ENCODE data around the gene RHBDL1. TPM values are rescaled to one million over a fixed set of nuclear protein-coding genes. Genes with fewer than 3 reads are reported as not detected.

Gene RHBDL1
- total RNA-seq, 1 donor from 2014 or later = 2.3 TPM

DNA sequence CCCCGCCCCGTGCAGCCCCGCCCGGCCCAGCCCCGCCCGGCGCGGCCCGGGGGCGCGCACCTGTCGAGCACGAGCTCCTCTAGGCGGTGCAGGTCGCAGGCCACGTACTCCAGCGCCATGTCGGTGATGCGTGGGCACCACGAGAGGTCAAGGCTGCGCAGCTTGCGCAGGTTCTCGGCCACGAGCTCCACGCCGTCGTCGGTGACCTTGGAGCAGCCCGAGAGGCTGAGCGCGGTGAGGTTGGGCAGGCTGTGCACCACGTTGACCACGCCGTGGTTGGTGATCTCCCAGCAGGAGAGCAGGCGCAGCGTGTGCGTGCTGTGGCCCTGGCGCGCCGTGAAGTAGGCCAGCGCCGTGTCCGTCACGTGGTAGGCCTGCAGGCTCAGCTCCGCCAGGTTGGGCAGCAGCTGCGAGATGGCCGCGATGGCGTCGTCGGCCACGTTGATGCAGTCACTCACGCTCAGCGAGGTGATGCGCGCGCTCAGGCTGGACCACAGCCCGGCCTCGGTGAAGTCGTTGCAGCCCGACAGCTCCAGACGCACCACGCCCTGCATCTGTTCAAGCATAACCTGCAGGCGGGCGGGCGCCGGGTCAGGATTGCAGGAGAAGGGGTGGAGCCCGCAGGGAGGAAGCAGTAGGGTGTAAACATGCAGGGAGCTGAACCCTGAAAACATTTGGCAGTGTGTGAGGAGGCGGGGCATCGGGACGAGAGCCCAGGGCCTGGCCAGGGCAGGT is 20.1 kb downstream of the RHBDL1 start:
- H3K27me3 ChIP-seq (ENCODE audit: low read depth) = peaks cover 95% of the 10 kb centered on the region
- no peaks in the 10 kb centered on the region for H3K9me3 ChIP-seq (replicated peaks)
- H3K27ac ChIP-seq (replicated peaks) = no peak overlapping the region
- DNase-seq = no peak
- peaks cover 32% of the 10 kb centered on the region for H3K4me1 ChIP-seq
- intact Hi-C loops (cut with micrococcal nuclease) = no loop called here
- no peaks in the 10 kb centered on the region for H3K36me3 ChIP-seq
- peak overlapping the region; percentile 40 for H3K4me3 ChIP-seq
- TF ChIP-seq, protein P1, sequence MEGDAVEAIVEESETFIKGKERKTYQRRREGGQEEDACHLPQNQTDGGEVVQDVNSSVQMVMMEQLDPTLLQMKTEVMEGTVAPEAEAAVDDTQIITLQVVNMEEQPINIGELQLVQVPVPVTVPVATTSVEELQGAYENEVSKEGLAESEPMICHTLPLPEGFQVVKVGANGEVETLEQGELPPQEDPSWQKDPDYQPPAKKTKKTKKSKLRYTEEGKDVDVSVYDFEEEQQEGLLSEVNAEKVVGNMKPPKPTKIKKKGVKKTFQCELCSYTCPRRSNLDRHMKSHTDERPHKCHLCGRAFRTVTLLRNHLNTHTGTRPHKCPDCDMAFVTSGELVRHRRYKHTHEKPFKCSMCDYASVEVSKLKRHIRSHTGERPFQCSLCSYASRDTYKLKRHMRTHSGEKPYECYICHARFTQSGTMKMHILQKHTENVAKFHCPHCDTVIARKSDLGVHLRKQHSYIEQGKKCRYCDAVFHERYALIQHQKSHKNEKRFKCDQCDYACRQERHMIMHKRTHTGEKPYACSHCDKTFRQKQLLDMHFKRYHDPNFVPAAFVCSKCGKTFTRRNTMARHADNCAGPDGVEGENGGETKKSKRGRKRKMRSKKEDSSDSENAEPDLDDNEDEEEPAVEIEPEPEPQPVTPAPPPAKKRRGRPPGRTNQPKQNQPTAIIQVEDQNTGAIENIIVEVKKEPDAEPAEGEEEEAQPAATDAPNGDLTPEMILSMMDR (IDR thresholded peaks at IDR 0.05; ENCODE audit: borderline replicate concordance) = no peak

DNA sequence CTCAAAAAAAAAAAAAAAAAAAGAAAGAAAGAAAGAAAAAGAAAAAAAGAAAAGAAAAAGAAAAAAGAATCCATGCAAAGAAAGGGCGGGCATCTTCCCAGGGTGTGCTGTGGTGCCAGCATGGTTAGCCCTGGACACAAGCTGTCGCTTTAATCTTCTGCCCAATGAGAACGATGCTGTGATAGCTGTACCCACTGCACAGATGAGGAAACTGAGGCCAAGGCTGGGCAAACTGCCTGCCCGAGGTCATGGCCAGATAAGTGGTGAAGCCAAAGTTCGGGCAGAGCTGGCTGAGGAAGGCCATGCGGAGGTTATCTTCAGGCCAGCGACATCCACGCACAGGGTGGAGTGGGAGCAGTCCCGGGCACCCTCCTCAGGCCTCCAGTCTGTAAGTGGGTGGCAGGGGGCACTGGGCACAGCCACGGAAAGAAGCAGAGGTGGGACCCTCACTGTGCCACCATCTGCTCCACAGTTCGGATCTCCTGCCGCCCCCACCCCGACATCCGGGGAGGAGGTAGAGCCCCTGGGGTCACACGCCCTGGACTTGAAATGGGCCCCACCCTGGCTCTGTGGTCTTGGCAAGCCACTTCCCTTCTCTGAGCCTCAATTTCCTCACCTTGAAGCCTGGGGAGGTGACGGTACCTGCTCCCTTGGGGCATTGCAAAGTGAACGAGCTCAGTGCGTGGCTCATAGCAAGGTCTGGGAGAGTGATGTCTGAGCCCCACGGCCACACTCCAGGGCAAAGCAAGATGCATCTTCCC is 23.6 kb downstream of the RHBDL1 start:
- Histone ChIP-seq H3K36me3 (no peaks in the 10 kb centered on the region), H3K4me1 (peaks cover 29% of the 10 kb centered on the region), H3K27ac (replicated peaks) (no peak overlapping the region), H3K4me3 (no peak overlapping the region), H3K9me3 (replicated peaks) (no peaks in the 10 kb centered on the region), H3K27me3 (ENCODE audit: low read depth) (peaks cover 100% of the 10 kb centered on the region)
- TF ChIP-seq, protein P1 (IDR thresholded peaks at IDR 0.05; ENCODE audit: borderline replicate concordance) = no peak
- intact Hi-C loops (cut with micrococcal nuclease) = no loop called here
- no peak for DNase-seq

DNA sequence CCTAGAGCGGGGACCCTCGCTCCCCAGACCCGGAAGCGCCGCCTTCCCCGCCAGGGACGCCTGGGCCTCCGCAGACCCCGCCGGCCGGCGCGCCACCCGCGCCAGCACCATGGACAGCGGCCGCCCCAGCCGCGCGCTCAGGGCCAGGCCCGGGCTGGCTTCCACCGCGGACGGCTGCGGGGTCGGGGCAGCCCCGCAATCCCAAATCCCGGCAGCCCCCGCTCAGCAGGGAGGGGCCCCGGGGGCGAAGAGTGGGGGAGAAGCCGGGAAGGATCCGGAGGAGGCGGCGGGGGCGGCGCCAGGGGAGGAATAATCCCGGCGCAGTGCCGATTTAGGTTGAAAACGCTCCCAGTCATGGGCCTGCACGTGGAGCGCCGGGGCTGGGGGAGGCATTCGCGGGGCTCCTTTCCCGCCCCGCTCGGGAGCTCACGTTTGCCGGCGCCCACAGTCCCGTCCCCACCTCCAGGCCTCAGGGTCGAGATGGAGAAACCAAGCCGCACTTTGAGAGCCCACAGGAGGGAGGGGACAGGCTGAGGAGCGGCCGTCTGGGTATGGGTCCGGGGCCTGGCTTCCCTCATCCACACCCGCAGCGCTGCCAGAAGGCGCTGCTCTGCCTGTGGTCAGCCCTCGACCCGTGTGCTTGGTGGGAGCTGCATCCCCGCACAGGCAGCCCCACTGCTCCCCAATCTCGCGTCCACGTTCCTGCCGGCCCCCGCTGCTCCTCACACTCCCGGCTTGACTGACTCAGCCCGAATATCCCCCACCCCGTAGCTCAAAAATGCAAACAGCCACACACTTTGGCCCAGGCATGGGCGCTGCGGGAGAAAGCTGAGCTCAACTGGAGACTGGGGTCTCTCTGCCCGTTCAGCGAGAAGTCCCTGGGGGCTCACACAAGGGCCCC is 25.5 kb downstream of the RHBDL1 start:
- TF ChIP-seq, protein P1 (IDR thresholded peaks at IDR 0.05; ENCODE audit: borderline replicate concordance) = no peak
- Histone ChIP-seq H3K4me1 (peaks cover 12% of the 10 kb centered on the region), H3K9me3 (replicated peaks) (no peaks in the 10 kb centered on the region), H3K36me3 (no peaks in the 10 kb centered on the region), H3K27ac (replicated peaks) (no peak overlapping the region), H3K27me3 (ENCODE audit: low read depth) (peaks cover 99% of the 10 kb centered on the region), H3K4me3 (no peak overlapping the region)
- intact Hi-C loops (cut with micrococcal nuclease) = no loop called here
- DNase-seq = no peak

DNA sequence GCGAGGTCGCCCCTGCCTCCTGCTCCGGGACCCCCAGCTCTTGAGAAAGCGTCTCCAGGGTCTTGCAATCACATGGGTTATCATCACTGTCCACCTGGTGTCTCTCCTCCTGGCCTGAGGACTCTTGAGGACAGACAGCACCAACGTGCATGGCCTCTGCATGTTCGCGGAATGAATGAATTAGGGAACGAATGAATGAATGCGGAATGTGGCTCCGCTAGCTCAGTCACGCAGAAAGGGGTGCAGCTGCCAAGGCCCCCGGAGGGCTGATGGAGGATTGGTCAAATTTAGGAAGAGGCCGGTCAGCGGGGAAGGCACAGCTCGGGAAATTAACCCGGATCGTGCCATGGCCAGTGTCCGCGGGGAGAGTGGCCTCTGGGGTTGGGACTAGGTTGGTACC is 26.9 kb downstream of the RHBDL1 start:
- peaks cover 99% of the 10 kb centered on the region for H3K27me3 ChIP-seq (ENCODE audit: low read depth)
- no peak for DNase-seq
- H3K36me3 ChIP-seq = no peaks in the 10 kb centered on the region
- peaks cover 15% of the 10 kb centered on the region for H3K4me1 ChIP-seq
- intact Hi-C loops (cut with micrococcal nuclease) = no loop called here
- H3K4me3 ChIP-seq = no peak overlapping the region
- H3K9me3 ChIP-seq (replicated peaks) = no peaks in the 10 kb centered on the region
- TF ChIP-seq, protein P1 (IDR thresholded peaks at IDR 0.05; ENCODE audit: borderline replicate concordance) = no peak
- no peak overlapping the region for H3K27ac ChIP-seq (replicated peaks)

DNA sequence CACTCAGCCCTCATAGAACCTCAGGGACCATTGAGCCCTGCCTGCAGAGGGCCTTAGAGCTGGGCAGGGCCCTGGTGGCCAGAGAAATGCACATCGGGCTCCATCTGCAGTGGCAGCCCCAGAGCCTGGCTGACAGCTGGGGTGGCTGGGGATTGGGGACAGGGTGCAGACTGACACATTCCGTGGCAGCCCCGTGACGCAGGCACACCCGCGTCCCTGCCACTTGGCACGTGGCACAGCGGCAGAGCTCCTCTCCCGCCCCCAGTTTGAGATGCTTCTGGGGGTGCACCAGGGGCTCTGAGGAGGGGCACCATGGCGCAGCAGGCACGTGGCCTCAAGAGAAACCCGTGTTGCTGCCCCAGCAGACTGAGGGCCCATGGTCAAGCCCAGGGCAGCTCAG is 27.9 kb downstream of the RHBDL1 start:
- TF ChIP-seq, protein P1 (IDR thresholded peaks at IDR 0.05; ENCODE audit: borderline replicate concordance) = no peak
- Histone ChIP-seq H3K9me3 (replicated peaks) (no peaks in the 10 kb centered on the region), H3K4me1 (peaks cover 15% of the 10 kb centered on the region), H3K27ac (replicated peaks) (no peak overlapping the region), H3K27me3 (ENCODE audit: low read depth) (peaks cover 98% of the 10 kb centered on the region), H3K4me3 (no peak overlapping the region), H3K36me3 (no peaks in the 10 kb centered on the region)
- DNase-seq = no peak
- intact Hi-C loops (cut with micrococcal nuclease) = no loop called here
